GM19351 (cell line): ENCODE results near the gene CCM2L.
"Not testable (repeated sequence)": the region's sequence is repeated elsewhere in the genome, so short reads cannot be mapped to it uniquely, and the experiment has no call there.

Source experiments
- ATAC-seq: cut with Tn5 transposase; IDR thresholded peaks from one replicate; pipeline ENCODE4 v1.9.1; 2021; ENCODE audit warnings: mild to moderate bottlenecking, moderate library complexity; ENCODE audit not compliant: unreplicated experiment

Gene CCM2L

GRCh38 chr20:32027643-32028042 is 17.4 kb downstream of the CCM2L start:
- ATAC-seq: no peak

GRCh38 chr20:32028647-32029372 is 18.6 kb downstream of the CCM2L start:
- no peak for ATAC-seq

GRCh38 chr20:32029561-32029960 is 19.3 kb downstream of the CCM2L start:
- no peak for ATAC-seq

GRCh38 chr20:32031007-32031958 is 21.0 kb downstream of the CCM2L start:
- no peak for ATAC-seq

- ATAC-seq: no peak
These were observed 23.1 kb downstream of the CCM2L start for GRCh38 chr20:32033316-32033715.

- not testable (repeated sequence) for ATAC-seq
These were observed 23.5 kb downstream of the CCM2L start for GRCh38 chr20:32033721-32034120.

GRCh38 chr20:32034581-32035425 is 24.6 kb downstream of the CCM2L start:
- ATAC-seq: no peak

GRCh38 chr20:32035426-32035779 is 25.2 kb downstream of the CCM2L start:
- ATAC-seq: no peak

GRCh38 chr20:32036252-32036651 is 26.0 kb downstream of the CCM2L start:
- ATAC-seq: no peak

GRCh38 chr20:32036716-32037485 is 26.7 kb downstream of the CCM2L start:
- no peak for ATAC-seq

GRCh38 chr20:32037929-32038328 is 27.7 kb downstream of the CCM2L start:
- no peak for ATAC-seq

- ATAC-seq: peak; percentile 67
These were observed 30.1 kb downstream of the CCM2L start for GRCh38 chr20:32040142-32040953.

- no peak for ATAC-seq
These were observed 35.8 kb downstream of the CCM2L start for GRCh38 chr20:32045999-32046398.

- ATAC-seq: no peak
These were observed 40.1 kb downstream of the CCM2L start for GRCh38 chr20:32050324-32050841.

- ATAC-seq: no peak
These were observed 40.8 kb downstream of the CCM2L start for GRCh38 chr20:32050851-32051556.

GRCh38 chr20:32051720-32052089 is 41.5 kb downstream of the CCM2L start:
- no peak for ATAC-seq

- peak; percentile 65 for ATAC-seq
These were observed 42.0 kb downstream of the CCM2L start, which contains the start of gene HCK for GRCh38 chr20:32052090-32052777. HCK (plus strand) TSS chr20:32052242.

GRCh38 chr20:32052778-32053362 is 42.6 kb downstream of the CCM2L start:
- ATAC-seq: no peak
